ENCODE data around the gene AFTPH.

DNA sequence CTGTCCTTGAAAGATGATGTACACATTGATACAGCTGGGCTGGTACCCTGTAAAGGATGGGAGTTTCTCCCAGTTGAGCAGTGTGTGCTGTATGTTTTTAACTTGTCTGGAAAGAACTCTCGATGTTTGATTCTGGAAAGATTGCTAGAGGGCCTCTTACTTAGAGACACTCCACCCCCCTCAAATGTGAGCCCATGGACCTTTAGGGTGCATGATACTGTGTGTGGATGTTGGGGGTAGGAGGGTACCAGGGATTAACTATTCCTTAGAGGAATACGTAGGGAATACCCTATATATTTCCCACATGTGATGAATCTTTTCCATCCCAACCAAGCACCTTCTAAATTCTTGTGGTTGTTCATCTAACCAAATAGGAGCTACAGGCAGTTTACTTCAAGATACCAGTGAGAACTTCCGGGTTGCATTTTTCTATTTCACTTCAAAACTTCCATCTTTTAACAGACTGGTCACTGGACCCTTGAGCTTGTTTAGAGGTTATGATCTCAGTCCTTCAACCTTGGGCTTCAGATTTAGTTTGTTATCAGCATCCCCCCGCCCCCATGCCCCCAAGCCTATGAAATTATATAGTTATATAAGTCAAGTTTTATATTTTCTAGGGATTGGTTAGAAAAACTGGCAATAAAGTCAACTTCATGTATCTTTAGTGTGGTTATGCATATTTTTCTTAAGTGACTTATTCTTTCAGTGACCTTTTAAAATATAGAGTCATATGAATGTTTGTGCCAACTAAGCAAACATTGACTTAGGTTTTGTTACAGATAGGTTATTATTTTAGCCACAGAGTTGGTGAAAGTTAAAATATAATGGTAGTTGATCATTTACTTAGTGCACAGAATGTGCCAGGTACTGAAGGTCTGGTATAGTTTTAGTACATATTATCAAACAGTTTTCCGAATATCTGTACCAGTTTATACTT, 18.2 kb downstream of the AFTPH start:
- no peak for TF ChIP-seq POLR2AphosphoS5 (IDR thresholded peaks at IDR 0.05)
- TF ChIP-seq, protein P1, sequence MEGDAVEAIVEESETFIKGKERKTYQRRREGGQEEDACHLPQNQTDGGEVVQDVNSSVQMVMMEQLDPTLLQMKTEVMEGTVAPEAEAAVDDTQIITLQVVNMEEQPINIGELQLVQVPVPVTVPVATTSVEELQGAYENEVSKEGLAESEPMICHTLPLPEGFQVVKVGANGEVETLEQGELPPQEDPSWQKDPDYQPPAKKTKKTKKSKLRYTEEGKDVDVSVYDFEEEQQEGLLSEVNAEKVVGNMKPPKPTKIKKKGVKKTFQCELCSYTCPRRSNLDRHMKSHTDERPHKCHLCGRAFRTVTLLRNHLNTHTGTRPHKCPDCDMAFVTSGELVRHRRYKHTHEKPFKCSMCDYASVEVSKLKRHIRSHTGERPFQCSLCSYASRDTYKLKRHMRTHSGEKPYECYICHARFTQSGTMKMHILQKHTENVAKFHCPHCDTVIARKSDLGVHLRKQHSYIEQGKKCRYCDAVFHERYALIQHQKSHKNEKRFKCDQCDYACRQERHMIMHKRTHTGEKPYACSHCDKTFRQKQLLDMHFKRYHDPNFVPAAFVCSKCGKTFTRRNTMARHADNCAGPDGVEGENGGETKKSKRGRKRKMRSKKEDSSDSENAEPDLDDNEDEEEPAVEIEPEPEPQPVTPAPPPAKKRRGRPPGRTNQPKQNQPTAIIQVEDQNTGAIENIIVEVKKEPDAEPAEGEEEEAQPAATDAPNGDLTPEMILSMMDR (IDR thresholded peaks at IDR 0.05), result no peak
